HG03175 (cell line): Measurements from ENCODE around the gene PAPSS2.

Experiments used
- ATAC-seq: cut with Tn5 transposase; IDR thresholded peaks from one replicate; pipeline ENCODE4 v1.9.1; 2021; ENCODE audit warnings: mild to moderate bottlenecking, moderate library complexity; ENCODE audit not compliant: unreplicated experiment

PAPSS2 gene

GRCh38 chr10:87669752-87670151 lies 10.1 kb downstream of the PAPSS2 start:
- no peak for ATAC-seq

- no peak for ATAC-seq
These were observed 10.9 kb downstream of the PAPSS2 start for GRCh38 chr10:87670586-87670985.

DNA sequence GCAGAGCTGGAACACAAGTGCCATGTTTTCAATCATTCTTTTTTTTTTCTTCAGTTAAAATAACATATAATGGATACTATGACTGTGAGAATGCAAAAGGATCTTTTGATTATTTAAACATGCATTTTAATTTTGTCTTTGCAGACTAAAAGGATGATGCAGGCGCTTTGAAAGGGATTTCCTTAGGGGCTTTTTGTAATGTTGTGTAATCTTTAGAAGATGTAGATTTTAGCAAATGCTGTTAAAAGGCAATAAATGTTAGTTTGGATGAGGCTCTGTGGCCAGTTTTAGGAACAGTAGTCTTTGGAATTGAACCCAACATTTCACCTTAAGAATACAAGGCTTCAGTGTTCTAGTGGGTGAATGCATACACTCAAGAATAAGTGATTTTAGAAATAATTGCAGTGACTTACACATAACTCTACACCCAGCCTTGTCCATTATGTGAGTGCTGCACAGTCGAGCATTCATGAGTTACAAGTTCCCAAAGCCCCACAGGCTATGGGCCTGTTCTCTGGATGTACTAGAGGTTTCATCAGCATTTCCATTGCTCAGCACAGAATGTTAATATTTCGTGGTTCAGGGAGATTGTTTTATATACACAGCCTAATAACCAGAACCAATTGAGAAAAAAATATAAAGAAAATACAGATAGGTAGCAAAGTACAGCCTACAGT lies 11.6 kb downstream of the PAPSS2 start:
- no peak for ATAC-seq

- no peak for ATAC-seq
These were observed 12.9 kb downstream of the PAPSS2 start for GRCh38 chr10:87672551-87672950.

DNA sequence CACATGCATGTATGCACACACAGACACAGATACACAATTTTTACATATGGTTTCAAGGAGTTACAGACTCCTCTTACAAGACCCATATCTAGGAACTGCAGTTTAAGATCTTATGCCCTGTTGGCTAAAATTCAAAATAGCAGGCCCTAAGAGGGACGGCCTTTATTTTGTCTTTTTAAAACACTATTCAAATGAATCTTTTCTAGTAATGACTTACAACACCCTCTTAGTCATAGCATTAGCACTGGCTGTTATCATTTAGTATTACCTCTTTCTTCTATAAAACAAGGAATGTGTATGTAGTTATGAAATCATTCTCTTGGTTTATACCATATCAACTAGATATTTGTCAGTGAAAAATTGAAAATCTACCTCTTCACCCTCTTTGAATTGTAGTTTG lies 15.3 kb downstream of the PAPSS2 start:
- ATAC-seq = no peak

- no peak for ATAC-seq
These were observed 16.0 kb downstream of the PAPSS2 start for GRCh38 chr10:87675396-87676376.

- no peak for ATAC-seq
These were observed 17.9 kb downstream of the PAPSS2 start for GRCh38 chr10:87677595-87677994.

- ATAC-seq = no peak
These were observed 18.6 kb downstream of the PAPSS2 start for GRCh38 chr10:87678302-87678701.

- ATAC-seq = no peak
These were observed 23.7 kb downstream of the PAPSS2 start for GRCh38 chr10:87683356-87683755.

GRCh38 chr10:87684001-87684638 lies 24.4 kb downstream of the PAPSS2 start:
- ATAC-seq = no peak

DNA sequence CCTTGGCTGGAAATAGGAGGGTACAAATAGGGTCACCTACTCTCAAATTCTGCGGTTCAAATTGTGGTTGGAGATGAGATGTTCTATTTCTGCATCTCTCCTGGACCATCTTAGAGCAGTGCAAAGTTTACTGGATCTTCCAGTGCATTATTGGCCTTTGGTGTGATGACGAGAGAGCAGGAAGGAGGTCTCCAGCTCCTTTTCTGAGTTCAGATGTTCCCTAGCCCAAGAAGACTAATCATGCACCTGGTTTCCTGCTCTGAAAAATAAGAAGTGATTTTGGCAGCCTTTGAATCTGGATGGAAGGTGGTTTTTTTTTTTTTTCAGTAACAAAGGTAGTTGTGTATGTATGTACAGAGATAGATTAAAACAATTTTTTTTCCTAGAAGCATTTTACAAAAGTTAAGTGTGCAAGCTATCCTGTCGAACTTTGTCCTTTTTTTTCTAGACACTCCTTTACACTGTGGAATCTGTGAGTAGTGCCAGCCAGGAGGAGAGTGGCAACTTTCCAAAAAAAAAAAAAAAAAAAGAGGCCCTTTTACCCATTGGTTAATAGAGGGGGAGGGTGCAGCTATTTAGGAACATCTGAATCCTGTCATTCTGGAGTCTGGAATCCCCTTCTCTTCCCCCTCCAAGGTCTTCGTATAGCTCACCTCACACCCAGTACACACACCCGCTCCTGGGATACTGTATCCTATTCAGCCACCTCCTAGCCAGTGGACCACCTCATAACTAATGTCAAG lies 26.3 kb downstream of the PAPSS2 start:
- no peak for ATAC-seq

- ATAC-seq = no peak
These were observed 31.9 kb downstream of the PAPSS2 start for GRCh38 chr10:87691506-87692070.

DNA sequence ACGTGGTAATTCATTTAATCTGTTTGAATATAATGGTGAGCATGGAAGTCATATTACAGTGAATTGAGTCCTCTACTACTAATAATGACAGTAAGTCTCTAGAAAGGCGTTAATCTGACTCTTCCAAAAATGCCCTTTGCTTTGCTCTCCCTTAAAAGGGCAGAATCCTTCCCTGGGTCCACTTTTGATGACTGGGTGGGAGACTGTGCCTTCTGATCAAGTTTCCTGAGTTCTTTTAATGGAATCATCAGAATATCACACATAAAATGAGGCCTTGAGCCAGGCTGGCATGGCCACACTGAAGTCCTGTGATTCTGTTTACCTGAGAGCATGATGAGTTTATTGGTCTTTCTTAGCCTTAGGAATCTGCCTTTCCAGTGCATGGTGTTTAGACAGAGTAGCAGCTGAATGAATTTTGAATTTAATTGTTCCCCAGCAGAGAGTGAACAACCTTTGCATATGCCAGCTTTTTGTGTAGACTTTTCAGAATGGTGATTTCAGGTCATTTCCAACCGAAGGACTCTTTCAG lies 33.3 kb downstream of the PAPSS2 start:
- ATAC-seq = no peak

- ATAC-seq = no peak
These were observed 34.5 kb downstream of the PAPSS2 start for GRCh38 chr10:87694011-87694794.

- no peak for ATAC-seq
These were observed 35.4 kb downstream of the PAPSS2 start for GRCh38 chr10:87695074-87695473.

DNA sequence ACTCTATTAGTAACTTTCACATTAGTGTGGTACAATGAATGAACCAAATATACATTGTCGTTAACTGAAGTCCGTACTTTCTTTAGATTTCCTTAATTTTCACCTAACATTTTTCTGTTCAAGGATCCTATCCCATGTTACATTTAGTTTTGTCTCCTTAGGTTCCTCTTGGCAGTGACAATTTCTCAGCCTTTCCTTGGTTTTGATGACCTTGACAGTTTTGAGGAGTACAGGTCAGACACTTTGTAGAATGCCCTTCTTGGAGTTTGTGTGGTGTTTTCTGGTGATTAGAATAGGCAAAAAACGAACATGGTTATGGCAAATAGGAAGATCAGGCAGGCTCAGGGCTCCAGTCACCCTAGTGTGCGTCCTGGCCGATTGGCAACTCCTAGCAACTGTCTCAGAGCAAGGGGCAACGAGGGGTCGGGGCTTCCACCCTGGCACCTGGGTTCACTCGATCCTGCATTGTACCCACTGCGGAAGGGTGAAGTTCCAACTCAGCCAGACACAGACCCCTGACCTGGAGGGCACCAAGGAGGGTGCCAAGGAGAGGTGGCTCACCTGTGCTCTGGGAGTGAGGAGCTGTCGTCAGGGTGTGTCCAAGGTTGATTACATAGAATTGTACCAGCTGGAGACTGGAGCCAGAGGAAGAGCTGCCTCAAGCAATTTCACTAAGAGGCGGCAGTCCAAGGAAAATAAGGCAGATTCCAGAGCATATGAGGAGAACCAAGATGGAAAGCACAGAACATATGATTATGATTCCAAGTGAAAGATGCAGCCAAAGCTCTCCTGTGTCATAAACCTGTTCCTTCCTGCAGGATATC lies 37.5 kb downstream of the PAPSS2 start:
- ATAC-seq = no peak

DNA sequence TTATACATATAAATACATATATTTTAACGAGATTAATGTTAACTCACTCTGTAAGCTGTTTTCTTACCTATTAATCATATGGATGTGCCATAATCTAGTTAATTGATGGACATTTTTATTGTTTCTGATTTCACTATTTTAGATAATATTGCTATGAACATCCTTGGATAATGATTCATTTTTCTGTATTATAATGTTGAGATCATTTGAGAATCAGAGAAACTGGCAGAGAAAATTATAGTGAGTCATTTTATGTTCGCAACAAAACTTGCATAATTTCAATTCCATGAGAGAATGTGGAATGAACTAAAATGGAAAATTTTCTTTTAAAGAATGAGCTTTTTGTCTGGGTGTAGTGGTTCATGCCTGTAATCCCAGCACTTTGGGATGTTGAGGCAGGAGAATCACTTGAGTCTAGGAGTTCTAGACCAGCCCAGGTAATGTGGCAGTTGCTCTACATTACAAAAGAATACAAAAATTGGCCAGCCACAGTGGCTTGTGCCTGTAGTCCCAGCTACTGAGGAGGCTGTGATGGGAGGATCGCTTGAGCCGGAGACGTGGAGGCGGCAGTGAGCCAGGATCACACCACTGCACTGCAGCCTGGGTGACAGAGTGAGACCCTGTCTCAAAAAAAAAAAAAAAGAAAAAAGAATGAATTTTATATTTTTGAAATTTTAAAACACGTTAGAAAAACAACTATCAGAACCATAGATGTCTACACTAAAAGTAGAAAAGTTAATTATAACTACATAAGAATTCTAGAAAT lies 40.5 kb downstream of the PAPSS2 start:
- ATAC-seq = no peak
